Left lung (tissue), 10 donors: ENCODE measurements around the gene VSTM4. TPM values are rescaled to one million over a fixed set of nuclear protein-coding genes. Genes with fewer than 3 reads are reported as not detected.

Experiments
- ATAC-seq: fragments of 200-7000 bp; cut with Tn5 transposase; one replicate; pipeline ENCODE4 v1.9.1; 2020; ENCODE audit warnings: moderate library complexity
- DNase-seq, 4 donors: peaks; one replicate each; pipeline ENCODE4 v3.0.0-alpha.2; 2013 to 2020
- H3K27ac ChIP-seq, 2 donors: fragments of 200-600 bp; sonication (generic) in 1 of 2; one replicate each; pipeline versions ENCODE4 v1.5.0 to v1.8.0; 2020 to 2021
- H3K27me3 ChIP-seq, 2 donors: fragments of 200-600 bp; sonication (generic) in 1 of 2; one replicate each; pipeline versions ENCODE4 v1.5.0 to v1.8.0; 2020 to 2021
- H3K36me3 ChIP-seq, 2 donors: fragments of 200-600 bp; sonication (generic) in 1 of 2; one replicate each; pipeline versions ENCODE4 v1.5.0 to v1.8.0; 2020 to 2021
- H3K4me1 ChIP-seq, 2 donors: fragments of 200-600 bp; one replicate each; pipeline ENCODE4 v1.8.0; 2021
- H3K4me3 ChIP-seq, 2 donors: fragments of 200-600 bp; sonication (generic) in 1 of 2; one replicate each; pipeline versions ENCODE4 v1.5.0 to v1.8.0; 2020 to 2021; ENCODE audit warnings: mild to moderate bottlenecking in 1 of 2
- H3K9me3 ChIP-seq, 2 donors: fragments of 200-600 bp; sonication (generic) in 1 of 2; one replicate each; pipeline versions ENCODE4 v1.5.0 to v1.8.0; 2020 to 2021
- CTCF ChIP-seq, 2 donors: fragments of 200-600 bp; sonication (generic) in 1 of 2; IDR thresholded peaks; one replicate each; pipeline versions ENCODE4 v1.5.0 to v1.8.0; 2021; ENCODE audit warnings: antibody characterized with exemption in 2 of 2
- intact Hi-C, 2 donors: fragments of 100-400 bp; cut with DNase I; formaldehyde crosslinking; loops; one replicate each; pipeline versions ENCODE4 v1.11.2 to v1.14.2; 2022
- polyA plus RNA-seq, 6 donors: library from polyadenylated mRNA; unstranded; fragments of 120-200 nt; gene quantifications; one replicate each; pipeline ENCODE4 v1.2.1, GENCODE V29; 2013; ENCODE audit not compliant: insufficient read length in 6 of 6
- total RNA-seq, 2 donors: library from RNA; stranded (reverse); fragmentation: NEBNext Ultra II Directional; extraction: Animal tissue kit (Norgen Biotek cat#: 25700); gene quantifications; one replicate each; pipeline ENCODE4 v1.2.1, GENCODE V29; 2021
- donor health status: DM: no; HTN: yes; CAD: no.
- donor health status: DM: no; HTN: no; CAD: no.

VSTM4 gene
- total and polyA plus RNA-seq, 8 donors, result 11.0 to 36.9 (median 30.8) TPM

GRCh38 chr10:49080071-49080470, 35.3 kb downstream of the VSTM4 start:
- TF ChIP-seq CTCF (IDR thresholded peaks at IDR 0.05), result no peak
- H3K36me3 ChIP-seq, result no peaks in the 10 kb centered on the region
- H3K27me3 ChIP-seq, result no peaks in the 10 kb centered on the region
- DNase-seq (peak in 3 of 4 donors; percentile 29 to 72 (median 54)), ATAC-seq (peak; percentile 94)
- H3K4me1 ChIP-seq, result peaks cover 25 to 47% of the 10 kb centered on the region in 2 donors
- intact Hi-C loops, result no loop called here
- H3K4me3 ChIP-seq, result no peak overlapping the region
- peak overlapping the region in 1 of 2 donors; percentile 29 for H3K27ac ChIP-seq
- no peaks in the 10 kb centered on the region for H3K9me3 ChIP-seq

GRCh38 chr10:49079499-49079898, 35.8 kb downstream of the VSTM4 start:
- no peaks in the 10 kb centered on the region for H3K27me3 ChIP-seq
- H3K4me3 ChIP-seq, result no peak overlapping the region
- DNase-seq (no peak), ATAC-seq (peak; percentile 39)
- no peaks in the 10 kb centered on the region for H3K9me3 ChIP-seq
- no peak overlapping the region for H3K27ac ChIP-seq
- TF ChIP-seq CTCF (IDR thresholded peaks at IDR 0.05), result no peak
- H3K4me1 ChIP-seq, result peaks cover 25 to 47% of the 10 kb centered on the region in 2 donors
- intact Hi-C loops, result no loop called here
- no peaks in the 10 kb centered on the region for H3K36me3 ChIP-seq

- no peak for TF ChIP-seq CTCF (IDR thresholded peaks at IDR 0.05)
- DNase-seq (no peak), ATAC-seq (no peak)
- H3K27ac ChIP-seq, result no peak overlapping the region
- intact Hi-C loops, result no loop called here
- no peak overlapping the region for H3K4me3 ChIP-seq
- H3K36me3 ChIP-seq, result no peaks in the 10 kb centered on the region
- no peaks in the 10 kb centered on the region for H3K9me3 ChIP-seq
- H3K27me3 ChIP-seq, result no peaks in the 10 kb centered on the region
- H3K4me1 ChIP-seq, result peaks cover 25 to 47% of the 10 kb centered on the region in 2 donors
Observed at GRCh38 chr10:49079072-49079471, 36.2 kb downstream of the VSTM4 start.

GRCh38 chr10:49078433-49078832, 36.9 kb downstream of the VSTM4 start:
- Histone ChIP-seq H3K9me3 (no peaks in the 10 kb centered on the region), H3K27ac (no peak overlapping the region), H3K4me1 (peaks cover 25 to 47% of the 10 kb centered on the region in 2 donors), H3K36me3 (no peaks in the 10 kb centered on the region), H3K27me3 (no peaks in the 10 kb centered on the region), H3K4me3 (no peak overlapping the region)
- no peak for DNase-seq
- no peak for TF ChIP-seq CTCF (IDR thresholded peaks at IDR 0.05)
- intact Hi-C loops, result no loop called here
- ATAC-seq, result no peak

GRCh38 chr10:49076741-49077521, 38.4 kb downstream of the VSTM4 start:
- ATAC-seq, result no peak
- no peak for DNase-seq

More at GRCh38 chr10:49076741-49077521, 38.4 kb downstream of the VSTM4 start:
- intact Hi-C loops, result no loop called here
- no peak overlapping the region for H3K4me3 ChIP-seq
- no peaks in the 10 kb centered on the region for H3K36me3 ChIP-seq
- TF ChIP-seq CTCF (IDR thresholded peaks at IDR 0.05), result no peak
- no peaks in the 10 kb centered on the region for H3K27me3 ChIP-seq
- H3K27ac ChIP-seq, result no peak overlapping the region
- peaks cover 25 to 46% of the 10 kb centered on the region in 2 donors for H3K4me1 ChIP-seq
- H3K9me3 ChIP-seq, result no peaks in the 10 kb centered on the region
